Subcutaneous abdominal adipose tissue (tissue), 5 donors: ENCODE results near the gene PLEK2.
"Not testable (repeated sequence)": the region's sequence is repeated elsewhere in the genome, so short reads cannot be mapped to it uniquely, and the experiment has no call there.

Experiments used
- H3K27ac ChIP-seq: one replicate; pipeline ENCODE4 v1.7.0; 2013; ENCODE audit warnings: low read depth, mild to moderate bottlenecking, inconsistent platforms, low read length, moderate library complexity
- H3K27me3 ChIP-seq, 5 donors: one replicate each; pipeline ENCODE4 v1.7.0; 2013; ENCODE audit warnings: low read length in 5 of 5, inconsistent platforms in 1 of 5; ENCODE audit not compliant: control insufficient read depth in 5 of 5, insufficient read depth in 4 of 5
- H3K36me3 ChIP-seq, 5 donors: one replicate each; pipeline ENCODE4 v1.7.0; 2013; ENCODE audit warnings: low read length in 5 of 5; ENCODE audit not compliant: control insufficient read depth in 5 of 5, insufficient read depth in 5 of 5
- H3K4me1 ChIP-seq, 5 donors: one replicate each; pipeline ENCODE4 v1.7.0; 2013; ENCODE audit warnings: low read length in 5 of 5, mild to moderate bottlenecking in 3 of 5, moderate library complexity in 1 of 5; ENCODE audit not compliant: control insufficient read depth in 5 of 5, insufficient read depth in 5 of 5
- H3K4me3 ChIP-seq, 5 donors: one replicate each; pipeline ENCODE4 v1.7.0; 2013; ENCODE audit warnings: low read length in 5 of 5, low read depth in 1 of 5
- H3K9ac ChIP-seq, 5 donors: one replicate each; pipeline ENCODE4 v1.7.0; 2013; ENCODE audit warnings: low read length in 5 of 5, mild to moderate bottlenecking in 4 of 5, moderate library complexity in 3 of 5
- H3K9me3 ChIP-seq, 5 donors: one replicate each; pipeline ENCODE4 v1.7.0; 2013; ENCODE audit warnings: low read length in 5 of 5; ENCODE audit not compliant: control insufficient read depth in 5 of 5
- donor health status: healthy.
- donor health status: healthy.
- donor health status: healthy.
- donor health status: healthy.
- donor health status: healthy.

PLEK2 gene

DNA sequence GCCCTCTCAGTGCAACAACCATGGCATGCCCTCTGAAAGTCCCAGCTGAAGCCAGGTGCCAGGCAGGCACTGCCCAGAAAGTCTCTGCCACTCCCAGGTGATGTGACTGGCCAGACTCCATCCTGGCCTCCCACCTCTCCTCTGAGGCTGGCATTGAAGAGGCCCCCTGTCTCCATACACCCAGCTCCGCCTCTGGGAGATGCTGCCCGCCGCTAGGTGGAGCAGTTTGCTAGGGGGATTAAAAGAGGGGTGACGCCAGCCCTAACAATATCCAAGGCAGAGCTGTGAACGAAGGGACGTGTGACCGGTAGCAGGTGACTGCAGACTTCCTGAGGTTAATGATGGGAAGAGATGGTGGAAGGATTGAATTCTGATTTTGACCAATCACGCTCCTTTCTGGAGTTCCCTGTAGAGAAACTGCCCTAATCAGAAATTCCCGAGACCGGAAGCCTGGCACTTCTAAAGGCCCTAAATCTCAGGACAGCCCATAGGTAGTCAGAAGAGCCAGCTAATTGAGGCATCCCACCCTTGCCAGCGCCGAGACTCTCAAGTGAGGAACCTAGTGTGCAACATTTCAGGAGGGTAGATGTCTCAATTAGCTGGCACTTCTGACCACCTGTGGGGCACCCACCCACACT, 8.3 kb upstream of the PLEK2 start:
- Histone ChIP-seq H3K9me3 (no peaks in the 10 kb centered on the region), H3K4me1 (peaks cover 0 to 5% (median 0%) of the 10 kb centered on the region in 5 donors), H3K27me3 (peaks cover 0 to 7% (median 5%) of the 10 kb centered on the region in 5 donors), H3K4me3 (no peak overlapping the region), H3K9ac (no peak overlapping the region), H3K36me3 (no peaks in the 10 kb centered on the region), H3K27ac (no peak overlapping the region)

DNA sequence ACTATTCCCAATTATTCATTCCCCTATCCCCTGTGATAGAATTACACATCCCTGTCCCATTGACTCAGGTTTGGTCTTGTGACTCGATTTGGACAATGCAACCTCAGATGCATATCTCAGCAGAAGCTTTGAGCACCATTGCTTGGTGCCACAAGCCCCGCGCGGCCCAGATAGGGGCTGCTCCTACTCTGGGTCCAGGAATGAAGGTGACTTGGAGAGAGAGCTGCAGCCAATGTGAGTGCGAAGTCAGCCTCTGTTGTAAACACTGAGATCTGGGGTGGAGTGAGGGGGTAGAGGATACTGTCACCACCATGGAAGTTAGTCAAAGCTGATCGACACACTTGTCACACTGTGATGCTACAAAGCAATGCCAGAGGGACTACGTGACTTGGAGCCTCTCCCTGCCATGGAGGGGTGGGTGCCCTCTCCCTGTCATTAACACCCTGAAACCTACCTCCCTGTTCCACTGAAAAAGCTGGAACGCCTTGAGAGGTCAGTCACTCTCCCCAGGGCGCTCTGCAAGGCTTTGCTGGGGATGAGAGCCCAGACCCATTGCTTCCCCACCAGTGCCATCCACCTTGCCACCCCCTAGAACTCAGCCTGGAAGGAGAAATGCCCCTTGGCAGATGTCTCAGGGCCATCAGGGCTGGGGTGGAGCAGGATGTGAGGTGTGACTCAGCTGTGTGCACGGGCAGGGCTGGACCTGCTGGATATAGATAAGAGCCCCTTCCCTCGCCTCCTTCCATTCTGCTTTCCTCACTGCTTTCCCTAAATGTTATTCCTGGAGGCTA, 6.6 kb upstream of the PLEK2 start:
- Histone ChIP-seq H3K27ac (no peak overlapping the region), H3K9me3 (no peaks in the 10 kb centered on the region), H3K27me3 (peaks cover 0 to 4% (median 1%) of the 10 kb centered on the region in 5 donors), H3K9ac (no peak overlapping the region), H3K4me1 (peaks cover 0 to 8% (median 0%) of the 10 kb centered on the region in 5 donors), H3K36me3 (no peaks in the 10 kb centered on the region), H3K4me3 (no peak overlapping the region)

DNA sequence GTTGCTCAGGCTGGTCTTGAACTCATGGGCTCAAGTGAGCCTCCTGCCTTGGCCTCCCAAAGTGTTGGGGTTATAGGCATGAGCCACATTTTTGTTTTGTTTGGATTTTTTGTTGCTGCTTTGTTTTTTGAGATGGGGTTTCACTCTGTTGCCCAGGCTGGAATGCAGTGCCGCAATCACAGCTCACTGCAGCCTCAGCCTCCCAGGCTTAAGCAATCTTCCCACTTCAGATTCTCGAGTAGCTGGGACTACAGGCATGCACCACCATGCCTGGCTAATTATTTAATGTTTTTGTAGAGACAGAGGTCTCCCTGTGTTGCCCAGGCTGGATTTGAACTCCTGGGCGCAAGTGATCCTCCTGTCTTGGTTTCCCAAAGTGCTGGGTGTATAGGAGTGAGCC, 5.7 kb upstream of the PLEK2 start:
- no peak overlapping the region for H3K27ac ChIP-seq
- no peaks in the 10 kb centered on the region for H3K36me3 ChIP-seq
- H3K4me1 ChIP-seq = peaks cover 0 to 8% (median 0%) of the 10 kb centered on the region in 5 donors
- no peak overlapping the region for H3K4me3 ChIP-seq
- no peak overlapping the region for H3K9ac ChIP-seq
- H3K9me3 ChIP-seq = no peaks in the 10 kb centered on the region
- H3K27me3 ChIP-seq = peaks cover 0 to 4% (median 0%) of the 10 kb centered on the region in 5 donors

DNA sequence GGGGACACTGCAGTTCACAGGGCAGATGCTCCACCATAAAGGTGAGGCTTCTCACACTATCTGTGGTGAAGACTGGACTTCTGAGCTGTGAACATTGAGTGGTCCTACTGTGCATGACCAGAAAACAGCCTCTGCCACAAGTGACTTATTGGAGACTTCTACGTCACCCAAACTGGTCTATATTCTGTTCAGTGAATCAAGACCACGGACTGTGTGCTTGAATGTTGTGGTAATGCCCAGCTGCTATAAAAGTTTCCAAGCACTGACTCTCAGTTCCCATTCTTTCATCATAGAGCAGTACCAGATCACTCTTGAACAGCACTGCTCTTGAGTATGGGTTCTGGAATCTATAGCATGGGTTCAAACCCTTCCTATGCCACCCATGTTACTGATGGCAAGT, 4.8 kb upstream of the PLEK2 start:
- peaks cover 0 to 14% (median 7%) of the 10 kb centered on the region in 5 donors for H3K4me1 ChIP-seq
- no peaks in the 10 kb centered on the region for H3K9me3 ChIP-seq
- no peaks in the 10 kb centered on the region for H3K36me3 ChIP-seq

DNA sequence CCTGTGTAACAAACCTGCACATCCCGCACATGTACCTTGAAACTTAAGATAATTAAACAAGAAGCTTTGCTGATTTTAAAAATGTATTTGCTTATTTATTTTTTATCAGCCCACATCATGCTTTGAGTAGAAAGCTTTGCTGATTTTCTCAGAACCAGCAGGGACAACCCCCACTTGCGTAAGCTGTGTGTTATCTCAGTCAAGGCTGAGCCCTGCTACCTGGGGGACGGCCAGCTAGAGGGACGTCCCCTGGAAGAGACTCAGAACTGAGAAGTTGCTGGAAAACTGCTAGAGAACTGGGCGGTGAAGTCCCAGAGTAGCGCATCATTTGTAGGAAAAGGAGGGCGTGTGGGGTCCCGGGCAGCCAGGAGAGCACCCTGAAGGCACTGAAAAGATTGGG, 4.1 kb upstream of the PLEK2 start:
- Histone ChIP-seq H3K4me1 (peaks cover 0 to 19% (median 11%) of the 10 kb centered on the region in 5 donors), H3K27me3 (peaks cover 7 to 14% (median 12%) of the 10 kb centered on the region in 5 donors), H3K36me3 (no peaks in the 10 kb centered on the region), H3K9ac (no peak overlapping the region), H3K4me3 (no peak overlapping the region), H3K9me3 (no peaks in the 10 kb centered on the region), H3K27ac (no peak overlapping the region)

More for the DNA sequence above, 4.8 kb upstream of the PLEK2 start:
- peaks cover 0 to 10% (median 6%) of the 10 kb centered on the region in 5 donors for H3K27me3 ChIP-seq
- no peak overlapping the region for H3K9ac ChIP-seq
- no peak overlapping the region for H3K27ac ChIP-seq
- H3K4me3 ChIP-seq = no peak overlapping the region

DNA sequence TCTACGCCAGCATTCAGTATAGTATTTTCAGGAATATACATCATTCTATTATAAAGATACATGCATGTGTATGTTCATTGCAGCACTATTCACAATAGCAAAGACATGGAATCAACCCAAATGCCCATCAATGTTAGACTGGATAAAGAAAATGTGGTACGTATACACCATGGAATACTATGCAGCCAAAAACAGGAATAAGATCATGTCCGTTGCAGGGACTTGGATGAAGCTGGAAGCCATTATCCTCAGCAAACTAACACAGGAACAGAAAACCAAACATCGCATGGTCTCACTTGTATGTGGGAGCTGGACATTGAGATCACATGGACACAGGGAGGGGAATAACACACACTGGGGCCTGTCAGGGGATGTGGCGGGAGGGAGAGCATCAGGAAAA, 3.6 kb upstream of the PLEK2 start:
- H3K27ac ChIP-seq, H3K4me3 ChIP-seq, H3K9me3 ChIP-seq, H3K36me3 ChIP-seq, H3K9ac ChIP-seq: not testable (repeated sequence)
- Histone ChIP-seq H3K27me3 (peaks cover 7 to 14% (median 13%) of the 10 kb centered on the region in 5 donors), H3K4me1 (peaks cover 0 to 19% (median 11%) of the 10 kb centered on the region in 5 donors)

DNA sequence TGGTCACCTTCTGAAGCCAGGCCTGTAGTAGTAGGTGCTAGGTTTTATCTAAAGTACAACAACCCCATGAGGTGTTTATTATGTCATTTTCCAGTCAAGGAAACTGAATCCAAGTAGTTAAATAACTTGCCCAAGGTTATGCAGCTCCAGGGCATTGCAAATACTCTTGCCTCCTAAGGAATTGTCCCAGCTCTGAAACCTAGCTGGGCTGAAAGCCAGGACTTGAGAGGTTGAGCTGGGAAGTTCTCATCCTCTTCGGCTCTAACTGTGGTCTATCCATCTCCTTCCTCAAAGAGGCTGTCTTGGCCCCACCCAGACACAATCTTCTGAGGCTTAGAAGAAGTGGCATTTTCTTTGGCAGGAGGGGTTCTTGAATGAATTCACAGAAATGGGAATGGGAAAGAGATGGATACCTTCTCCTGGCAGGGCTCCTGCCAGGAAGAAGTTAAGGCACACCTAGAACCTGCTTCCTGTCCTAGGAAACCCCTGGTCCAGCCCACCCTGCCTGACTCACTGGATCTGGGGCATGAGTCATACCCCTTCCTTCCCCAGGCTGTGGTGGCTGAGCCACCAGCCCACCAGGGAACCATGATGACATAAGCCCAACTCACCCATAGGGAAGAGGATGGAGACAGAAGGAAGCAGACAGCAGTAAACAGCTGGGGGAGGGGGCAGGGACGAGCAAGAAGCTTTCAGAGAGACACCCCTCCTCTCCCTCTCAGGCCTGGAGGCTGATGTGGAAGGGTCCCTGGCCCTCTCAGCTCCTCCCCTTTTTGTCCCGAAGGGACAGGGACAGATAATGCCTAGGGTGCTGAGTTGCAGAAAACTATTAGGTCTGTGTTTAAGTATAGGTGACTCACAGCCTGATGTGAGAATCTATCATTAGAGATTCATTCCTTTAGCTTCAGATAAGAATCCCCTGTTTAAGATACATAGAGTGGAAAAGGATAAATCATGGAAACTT, 2.1 kb upstream of the PLEK2 start:
- no peaks in the 10 kb centered on the region for H3K9me3 ChIP-seq
- H3K27me3 ChIP-seq = peaks cover 7 to 14% (median 12%) of the 10 kb centered on the region in 5 donors
- H3K36me3 ChIP-seq = no peaks in the 10 kb centered on the region
- H3K4me3 ChIP-seq = no peak overlapping the region
- peaks cover 0 to 19% (median 11%) of the 10 kb centered on the region in 5 donors for H3K4me1 ChIP-seq
- H3K27ac ChIP-seq = no peak overlapping the region
- no peak overlapping the region for H3K9ac ChIP-seq

DNA sequence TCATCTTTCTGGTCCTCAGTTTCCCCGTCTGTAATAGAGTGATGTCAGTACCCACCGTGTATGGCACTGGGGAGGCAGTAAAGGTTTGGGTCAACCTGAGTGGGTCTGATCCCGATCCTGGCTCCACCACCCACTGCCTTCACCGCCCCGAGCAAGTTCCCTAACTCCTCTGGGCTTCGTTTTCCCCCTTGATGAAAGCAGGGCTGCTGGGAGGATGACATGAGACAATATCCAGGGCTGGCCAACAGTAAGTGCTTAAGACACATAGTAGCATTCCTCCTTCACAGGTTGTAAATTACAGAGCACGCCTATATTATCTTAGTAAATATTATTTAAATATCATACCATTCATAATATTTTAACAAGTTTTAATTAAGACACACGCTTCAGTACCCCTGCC, 595 bp downstream of the PLEK2 start:
- H3K4me1 ChIP-seq = peaks cover 0 to 19% (median 11%) of the 10 kb centered on the region in 5 donors
- no peaks in the 10 kb centered on the region for H3K36me3 ChIP-seq
- H3K4me3 ChIP-seq = peak overlapping the region in 3 of 5 donors; percentile 52 to 66 (median 57)
- H3K9me3 ChIP-seq = no peaks in the 10 kb centered on the region
- H3K27me3 ChIP-seq = peaks cover 7 to 14% (median 12%) of the 10 kb centered on the region in 5 donors
- H3K9ac ChIP-seq = no peak overlapping the region
- H3K27ac ChIP-seq = no peak overlapping the region

DNA sequence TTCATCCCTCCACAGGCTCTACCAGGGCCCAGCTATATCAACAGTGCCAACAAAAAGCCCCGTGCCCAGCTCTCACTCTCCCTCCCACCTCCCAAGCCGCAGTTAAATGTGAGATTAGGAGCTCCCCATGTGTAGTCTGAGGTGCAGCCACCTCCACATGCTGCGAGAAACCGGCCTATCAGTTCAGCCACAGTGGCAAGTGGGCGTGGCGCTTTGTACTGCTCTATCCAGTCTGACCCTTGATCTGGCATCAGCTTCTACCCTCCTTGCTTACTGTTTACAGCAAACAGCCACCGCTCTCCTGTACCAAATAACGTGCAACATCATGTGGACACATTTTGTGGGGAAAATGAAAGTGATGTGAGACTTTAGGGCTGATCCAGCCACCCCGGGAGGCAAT, 1.7 kb downstream of the PLEK2 start:
- Histone ChIP-seq H3K4me3 (no peak overlapping the region), H3K27me3 (peaks cover 7 to 13% (median 11%) of the 10 kb centered on the region in 5 donors), H3K9me3 (no peaks in the 10 kb centered on the region), H3K36me3 (no peaks in the 10 kb centered on the region), H3K4me1 (peaks cover 0 to 19% (median 11%) of the 10 kb centered on the region in 5 donors), H3K9ac (no peak overlapping the region), H3K27ac (no peak overlapping the region)
